Panc1 (cell line): ENCODE results near the gene USP17L18. TPM values are rescaled to one million over a fixed set of nuclear protein-coding genes. Genes with fewer than 3 reads are reported as not detected.
"Not testable (repeated sequence)": the region's sequence is repeated elsewhere in the genome, so short reads cannot be mapped to it uniquely, and the experiment has no call there.

Experiments used
- ATAC-seq: fragments of 200-7000 bp; cut with Tn5 transposase; 2 replicates; pipeline ENCODE4 v1.9.1; 2020; ENCODE audit warnings: mild to moderate bottlenecking, moderate library complexity
- Bru-seq: library from RNA; stranded (reverse); fragments of 400-500 nt; gene quantifications from one replicate; lab custom pipeline; 2021; lab: Mats Ljungman, UMichigan
- BruChase-seq, 2 experiments: library from RNA; stranded (reverse); fragments of 400-500 nt; gene quantifications; one replicate each; lab custom pipeline; 2021; lab: Mats Ljungman, UMichigan
- BruUV-seq: library from RNA; stranded (reverse); fragments of 400-500 nt; replicated peaks from 2 replicates; lab custom pipeline; 2021; lab: Mats Ljungman, UMichigan
- CTCF ChIA-PET: fragments of 300-600 bp; sonication (Branson Sonifier 250); formaldehyde crosslinking; loops from one replicate; lab custom pipeline; 2022; ENCODE audit warnings: antibody characterized with exemption; lab: Charles Lee
- POLR2A ChIA-PET: fragments of 300-600 bp; sonication (Branson Sonifier 250); formaldehyde crosslinking; loops from one replicate; lab custom pipeline; 2022; ENCODE audit warnings: antibody characterized with exemption; lab: Charles Lee
- DNase-seq: peaks from one replicate; pipeline ENCODE4 v3.0.0-alpha.2; 2010; ENCODE audit warnings: low read depth, low spot score
- H3K27ac ChIP-seq: 2 replicates; pipeline ENCODE4 v1.5.1; 2011; ENCODE audit warnings: mild to moderate bottlenecking, low read length, inconsistent platforms
- H3K27me3 ChIP-seq: fragments of 200-500 bp; sonication (Bioruptor generic); 2 replicates; pipeline ENCODE4 v1.6.0; 2014; ENCODE audit warnings: low read length, inconsistent platforms; ENCODE audit not compliant: control insufficient read depth, insufficient read depth
- H3K36me3 ChIP-seq: fragments of 200-500 bp; sonication (Bioruptor generic); 2 replicates; pipeline ENCODE4 v1.5.1; 2014; ENCODE audit warnings: inconsistent platforms, mild to moderate bottlenecking, low read length, moderate library complexity; ENCODE audit not compliant: control insufficient read depth, insufficient read depth
- H3K4me1 ChIP-seq: 2 replicates; pipeline ENCODE4 v1.5.1; 2011; ENCODE audit warnings: inconsistent platforms, mild to moderate bottlenecking, low read length, moderate library complexity; ENCODE audit not compliant: control insufficient read depth, insufficient read depth
- H3K4me3 ChIP-seq, 2 experiments: 2 replicates each; pipeline ENCODE4 v1.5.1; 2011 to 2012; ENCODE audit warnings: low read depth in 2 of 2, low read length in 2 of 2, mild to moderate bottlenecking in 2 of 2, inconsistent platforms in 1 of 2, moderate library complexity in 1 of 2
- H3K9me3 ChIP-seq: fragments of 200-500 bp; sonication (Bioruptor generic); 2 replicates; pipeline ENCODE4 v1.5.1; 2014; ENCODE audit warnings: low read depth, mild to moderate bottlenecking, inconsistent platforms, low read length, moderate library complexity; ENCODE audit not compliant: control insufficient read depth, insufficient read depth
- in situ Hi-C: cut with HindIII; loops from 2 replicates; pipeline ENCODE4 v1.10.0; 2016; ENCODE audit warnings: low sequenced_read_pairs, low pct_unique_long_range_greater_than_20kb
- intact Hi-C: fragments of 100-400 bp; cut with micrococcal nuclease; formaldehyde crosslinking; loops from one replicate; pipeline ENCODE4 v1.10.0; 2022; ENCODE audit not compliant: unreplicated experiment
- long read RNA-seq: library from polyadenylated mRNA; unstranded; transcript quantifications from one replicate; pipeline ENCODE4 v2.0.0, GENCODE V29; 2021; ENCODE audit not compliant: unreplicated experiment
- polyA plus RNA-seq: library from polyadenylated mRNA; unstranded; fragments of >200 nt; gene quantifications from one replicate; pipeline ENCODE4 v1.2.1, GENCODE V29; 2012; ENCODE audit warnings: missing spikeins; ENCODE audit not compliant: insufficient read length
- total RNA-seq: library from RNA; stranded (reverse); gene quantifications from one replicate; pipeline ENCODE4 v1.2.1, GENCODE V29; 2021; ENCODE audit not compliant: unreplicated experiment

Gene USP17L18, protein sequence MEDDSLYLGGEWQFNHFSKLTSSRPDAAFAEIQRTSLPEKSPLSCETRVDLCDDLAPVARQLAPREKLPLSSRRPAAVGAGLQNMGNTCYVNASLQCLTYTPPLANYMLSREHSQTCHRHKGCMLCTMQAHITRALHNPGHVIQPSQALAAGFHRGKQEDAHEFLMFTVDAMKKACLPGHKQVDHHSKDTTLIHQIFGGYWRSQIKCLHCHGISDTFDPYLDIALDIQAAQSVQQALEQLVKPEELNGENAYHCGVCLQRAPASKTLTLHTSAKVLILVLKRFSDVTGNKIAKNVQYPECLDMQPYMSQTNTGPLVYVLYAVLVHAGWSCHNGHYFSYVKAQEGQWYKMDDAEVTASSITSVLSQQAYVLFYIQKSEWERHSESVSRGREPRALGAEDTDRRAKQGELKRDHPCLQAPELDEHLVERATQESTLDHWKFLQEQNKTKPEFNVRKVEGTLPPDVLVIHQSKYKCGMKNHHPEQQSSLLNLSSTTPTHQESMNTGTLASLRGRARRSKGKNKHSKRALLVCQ
- total RNA-seq = not detected
- not detected for polyA plus RNA-seq
- not detected for Bru-seq, nascent RNA
- not detected for BruChase-seq, experiment 1, labeled RNA remaining after a 2-hour chase
- not detected for BruChase-seq, experiment 2, labeled RNA remaining after a 6-hour chase
- long read RNA-seq = 0 reads

DNA sequence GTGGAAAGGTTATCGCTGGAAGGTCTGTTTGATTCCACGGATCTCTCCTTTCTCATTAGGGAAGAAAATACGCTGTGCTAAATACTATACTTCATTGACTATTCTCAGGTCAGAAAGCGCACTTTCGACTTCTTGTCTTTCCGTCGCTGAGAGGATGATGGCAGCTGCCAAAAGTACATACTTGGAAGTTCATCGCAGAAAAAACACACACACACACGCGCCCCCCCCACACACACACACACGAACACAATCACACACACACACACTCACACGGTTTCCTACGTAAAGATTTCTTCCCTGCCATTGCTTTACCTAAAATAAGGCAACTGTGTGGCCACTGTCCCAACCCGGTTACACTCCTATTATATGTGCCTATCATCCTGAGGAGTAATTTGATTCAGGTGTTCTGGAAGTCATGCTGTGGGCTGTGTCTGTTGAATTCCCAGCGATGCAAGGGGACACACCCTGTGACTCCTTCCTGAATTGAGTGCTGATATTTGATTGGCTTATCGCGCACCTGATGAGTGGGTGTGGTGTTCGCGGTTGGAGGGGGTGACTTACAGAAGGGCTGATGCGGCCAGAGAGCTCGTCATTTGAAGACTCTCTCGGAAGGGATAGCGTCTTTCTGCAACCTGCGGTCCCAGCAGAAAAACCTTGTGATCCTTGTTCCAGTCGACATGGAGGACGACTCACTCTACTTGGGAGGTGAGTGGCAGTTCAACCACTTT lies at the start of gene USP17L18:
Gene USP17L18, plus strand, starts transcription at position 678 of the 728 bp plus-strand sequence. Its CDS starts 0 bp downstream, at position 678.
- DNase-seq, CTCF ChIA-PET, POLR2A ChIA-PET, H3K9me3 ChIP-seq, H3K4me3 ChIP-seq, H3K4me1 ChIP-seq, BruUV-seq, in situ Hi-C loops, H3K27ac ChIP-seq, intact Hi-C loops, H3K27me3 ChIP-seq, H3K36me3 ChIP-seq, ATAC-seq: not testable (repeated sequence)

DNA sequence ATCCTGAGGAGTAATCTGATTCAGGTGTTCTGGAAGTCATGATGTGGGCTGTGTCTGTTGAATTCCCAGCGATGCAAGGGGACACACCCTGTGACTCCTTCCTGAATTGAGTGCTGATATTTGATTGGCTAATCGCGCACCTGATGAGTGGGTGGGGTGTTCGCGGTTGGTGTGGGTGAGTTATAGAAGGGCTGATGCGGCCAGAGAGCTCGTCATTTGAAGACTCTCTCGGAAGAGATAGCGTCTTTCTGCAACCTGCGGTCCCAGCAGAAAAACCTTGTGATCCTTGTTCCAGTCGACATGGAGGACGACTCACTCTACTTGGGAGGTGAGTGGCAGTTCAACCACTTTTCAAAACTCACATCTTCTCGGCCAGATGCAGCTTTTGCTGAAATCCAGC lies 38.1 kb upstream of the USP17L18 start, which contains the start of gene USP17L10:
Gene USP17L10, plus strand, starts transcription at position 301 of the 400 bp plus-strand sequence. Its CDS starts 0 bp downstream, at position 301.
- ATAC-seq, BruUV-seq, intact Hi-C loops, H3K4me3 ChIP-seq, DNase-seq, H3K27me3 ChIP-seq, H3K36me3 ChIP-seq, POLR2A ChIA-PET, H3K9me3 ChIP-seq, H3K27ac ChIP-seq, H3K4me1 ChIP-seq, CTCF ChIA-PET, in situ Hi-C loops: not testable (repeated sequence)

DNA sequence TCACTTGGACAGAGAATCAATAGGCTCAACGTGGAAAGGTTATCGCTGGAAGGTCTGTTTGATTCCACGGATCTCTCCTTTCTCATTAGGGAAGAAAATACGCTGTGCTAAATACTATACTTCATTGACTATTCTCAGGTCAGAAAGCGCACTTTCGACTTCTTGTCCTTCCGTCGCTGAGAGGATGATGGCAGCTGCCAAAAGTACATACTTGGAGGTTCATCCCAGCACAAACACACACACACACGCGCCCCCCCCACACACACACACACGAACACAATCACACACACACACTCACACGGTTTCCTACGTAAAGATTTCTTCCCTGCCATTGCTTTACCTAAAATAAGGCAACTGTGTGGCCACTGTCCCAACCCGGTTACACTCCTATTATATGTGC lies 33.7 kb upstream of the USP17L18 start:
- H3K36me3 ChIP-seq, DNase-seq, CTCF ChIA-PET, BruUV-seq, H3K4me3 ChIP-seq, in situ Hi-C loops, intact Hi-C loops, H3K4me1 ChIP-seq, ATAC-seq, H3K9me3 ChIP-seq, H3K27ac ChIP-seq, POLR2A ChIA-PET, H3K27me3 ChIP-seq: not testable (repeated sequence)

DNA sequence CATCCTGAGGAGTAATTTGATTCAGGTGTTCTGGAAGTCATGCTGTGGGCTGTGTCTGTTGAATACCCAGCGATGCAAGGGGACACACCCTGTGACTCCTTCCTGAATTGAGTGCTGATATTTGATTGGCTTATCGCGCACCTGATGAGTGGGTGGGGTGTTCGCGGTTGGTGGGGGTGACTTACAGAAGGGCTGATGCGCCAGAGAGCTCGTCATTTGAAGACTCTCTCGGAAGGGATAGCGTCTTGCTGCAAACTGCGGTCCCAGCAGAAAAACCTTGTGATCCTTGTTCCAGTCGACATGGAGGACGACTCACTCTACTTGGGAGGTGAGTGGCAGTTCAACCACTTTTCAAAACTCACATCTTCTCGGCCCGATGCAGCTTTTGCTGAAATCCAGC lies 33.3 kb upstream of the USP17L18 start, which contains the start of gene USP17L11:
Gene USP17L11, plus strand, starts transcription at position 301 of the 400 bp plus-strand sequence. Its CDS starts 0 bp downstream, at position 301.
- H3K36me3 ChIP-seq, intact Hi-C loops, in situ Hi-C loops, DNase-seq, BruUV-seq, H3K27ac ChIP-seq, H3K4me3 ChIP-seq, H3K27me3 ChIP-seq, H3K9me3 ChIP-seq, CTCF ChIA-PET, H3K4me1 ChIP-seq, POLR2A ChIA-PET, ATAC-seq: not testable (repeated sequence)

DNA sequence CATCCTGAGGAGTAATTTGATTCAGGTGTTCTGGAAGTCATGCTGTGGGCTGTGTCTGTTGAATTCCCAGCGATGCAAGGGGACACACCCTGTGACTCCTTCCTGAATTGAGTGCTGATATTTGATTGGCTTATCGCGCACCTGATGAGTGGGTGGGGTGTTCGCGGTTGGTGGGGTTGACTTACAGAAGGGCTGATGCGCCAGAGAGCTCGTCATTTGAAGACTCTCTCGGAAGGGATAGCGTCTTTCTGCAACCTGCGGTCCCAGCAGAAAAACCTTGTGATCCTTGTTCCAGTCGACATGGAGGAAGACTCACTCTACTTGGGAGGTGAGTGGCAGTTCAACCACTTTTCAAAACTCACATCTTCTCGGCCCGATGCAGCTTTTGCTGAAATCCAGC lies 28.6 kb upstream of the USP17L18 start, which contains the start of gene USP17L12:
Gene USP17L12, plus strand, starts transcription at position 301 of the 400 bp plus-strand sequence. Its CDS starts 0 bp downstream, at position 301.
- DNase-seq, BruUV-seq, ATAC-seq, intact Hi-C loops, POLR2A ChIA-PET, H3K36me3 ChIP-seq, in situ Hi-C loops, H3K4me3 ChIP-seq, H3K4me1 ChIP-seq, H3K9me3 ChIP-seq, H3K27ac ChIP-seq, CTCF ChIA-PET, H3K27me3 ChIP-seq: not testable (repeated sequence)

DNA sequence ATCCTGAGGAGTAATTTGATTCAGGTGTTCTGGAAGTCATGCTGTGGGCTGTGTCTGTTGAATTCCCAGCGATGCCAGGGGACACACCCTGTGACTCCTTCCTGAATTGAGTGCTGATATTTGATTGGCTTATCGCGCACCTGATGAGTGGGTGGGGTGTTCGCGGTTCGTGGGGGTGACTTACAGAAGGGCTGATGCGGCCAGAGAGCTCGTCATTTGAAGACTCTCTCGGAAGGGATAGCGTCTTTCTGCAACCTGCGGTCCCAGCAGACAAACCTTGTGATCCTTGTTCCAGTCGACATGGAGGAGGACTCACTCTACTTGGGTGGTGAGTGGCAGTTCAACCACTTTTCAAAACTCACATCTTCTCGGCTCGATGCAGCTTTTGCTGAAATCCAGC lies 23.8 kb upstream of the USP17L18 start, which contains the start of gene USP17L13:
Gene USP17L13, plus strand, starts transcription at position 301 of the 400 bp plus-strand sequence. Its CDS starts 0 bp downstream, at position 301.
- intact Hi-C loops, POLR2A ChIA-PET, H3K9me3 ChIP-seq, ATAC-seq, BruUV-seq, H3K36me3 ChIP-seq, H3K4me1 ChIP-seq, H3K27ac ChIP-seq, DNase-seq, in situ Hi-C loops, H3K4me3 ChIP-seq, H3K27me3 ChIP-seq, CTCF ChIA-PET: not testable (repeated sequence)
